Measurements from ENCODE around the gene KRTAP13-3.

The KRTAP13-3 gene, protein sequence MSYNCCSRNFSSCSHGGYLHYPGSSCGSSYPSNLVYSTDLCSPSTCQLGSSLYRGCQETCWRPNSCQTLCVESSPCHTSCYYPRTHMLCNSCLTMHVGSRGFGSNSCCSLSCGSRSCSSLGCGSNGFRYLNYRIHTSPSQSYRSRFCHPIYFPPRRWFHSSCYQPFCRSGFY

DNA sequence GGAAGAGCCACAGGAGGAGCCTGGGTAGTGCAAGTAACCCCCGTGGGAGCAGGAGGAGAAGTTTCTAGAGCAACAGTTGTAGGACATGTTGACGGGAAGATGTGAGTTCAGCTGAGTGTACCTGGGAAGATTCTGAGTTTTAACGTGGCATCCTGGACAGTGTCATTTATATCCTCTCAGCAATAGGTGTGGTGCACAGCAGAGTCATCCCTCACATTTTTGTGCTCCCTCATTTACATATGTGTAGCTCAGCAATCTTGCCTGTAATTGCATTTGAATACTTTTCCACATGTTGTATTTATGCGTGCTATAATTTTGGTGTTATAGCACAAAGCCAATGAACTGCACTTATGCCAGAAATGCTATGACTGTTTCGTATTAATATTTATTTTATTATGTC lies at the start of gene KRTAP13-3:
TSS of gene KRTAP13-3 (minus strand) at position 101 of the 400 bp plus-strand sequence. CDS start at position 87, 14 bp downstream.
- no peaks in the 10 kb centered on the region for H3K9me2 ChIP-seq (ENCODE audit: low read depth, low read length)
- H3K79me2 ChIP-seq (ENCODE audit: insufficient read depth, low read length), result no peaks in the 10 kb centered on the region
- H3K4me1 ChIP-seq (ENCODE audit: insufficient read depth, low read length, severe bottlenecking), result no peaks in the 10 kb centered on the region
- no peaks in the 10 kb centered on the region for H4K20me1 ChIP-seq (ENCODE audit: insufficient read depth, low read length)
- H3K9ac ChIP-seq (ENCODE audit: low read length), result no peak within 1 kb of the TSS
- no peak within 1 kb of the TSS for H3K4me3 ChIP-seq (ENCODE audit: low read depth, low read length, poor library complexity, severe bottlenecking)
- H3K4me2 ChIP-seq (ENCODE audit: low read length), result no peak within 1 kb of the TSS
- H3K27ac ChIP-seq (ENCODE audit: low read depth, low read length, poor library complexity, severe bottlenecking), result no peak within 1 kb of the TSS
- no peaks in the 10 kb centered on the region for H3K27me3 ChIP-seq (ENCODE audit: insufficient read depth, low read length)
- no peaks in the 10 kb centered on the region for H3F3A ChIP-seq (ENCODE audit: insufficient read depth, low read length)
- H3K36me3 ChIP-seq (ENCODE audit: insufficient read depth, low read length), result no peaks in the 10 kb centered on the region
- no peak within 1 kb of the TSS for H2AFZ ChIP-seq (ENCODE audit: low read length)
- no peak for TF ChIP-seq EZH2 (IDR thresholded peaks at IDR 0.05; ENCODE audit: borderline replicate concordance, low read length)
- TF ChIP-seq, protein P1, sequence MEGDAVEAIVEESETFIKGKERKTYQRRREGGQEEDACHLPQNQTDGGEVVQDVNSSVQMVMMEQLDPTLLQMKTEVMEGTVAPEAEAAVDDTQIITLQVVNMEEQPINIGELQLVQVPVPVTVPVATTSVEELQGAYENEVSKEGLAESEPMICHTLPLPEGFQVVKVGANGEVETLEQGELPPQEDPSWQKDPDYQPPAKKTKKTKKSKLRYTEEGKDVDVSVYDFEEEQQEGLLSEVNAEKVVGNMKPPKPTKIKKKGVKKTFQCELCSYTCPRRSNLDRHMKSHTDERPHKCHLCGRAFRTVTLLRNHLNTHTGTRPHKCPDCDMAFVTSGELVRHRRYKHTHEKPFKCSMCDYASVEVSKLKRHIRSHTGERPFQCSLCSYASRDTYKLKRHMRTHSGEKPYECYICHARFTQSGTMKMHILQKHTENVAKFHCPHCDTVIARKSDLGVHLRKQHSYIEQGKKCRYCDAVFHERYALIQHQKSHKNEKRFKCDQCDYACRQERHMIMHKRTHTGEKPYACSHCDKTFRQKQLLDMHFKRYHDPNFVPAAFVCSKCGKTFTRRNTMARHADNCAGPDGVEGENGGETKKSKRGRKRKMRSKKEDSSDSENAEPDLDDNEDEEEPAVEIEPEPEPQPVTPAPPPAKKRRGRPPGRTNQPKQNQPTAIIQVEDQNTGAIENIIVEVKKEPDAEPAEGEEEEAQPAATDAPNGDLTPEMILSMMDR (IDR thresholded peaks at IDR 0.05; ENCODE audit: low read length), result no peak
- no peaks in the 10 kb centered on the region for H3K9me3 ChIP-seq (ENCODE audit: low read length)

DNA sequence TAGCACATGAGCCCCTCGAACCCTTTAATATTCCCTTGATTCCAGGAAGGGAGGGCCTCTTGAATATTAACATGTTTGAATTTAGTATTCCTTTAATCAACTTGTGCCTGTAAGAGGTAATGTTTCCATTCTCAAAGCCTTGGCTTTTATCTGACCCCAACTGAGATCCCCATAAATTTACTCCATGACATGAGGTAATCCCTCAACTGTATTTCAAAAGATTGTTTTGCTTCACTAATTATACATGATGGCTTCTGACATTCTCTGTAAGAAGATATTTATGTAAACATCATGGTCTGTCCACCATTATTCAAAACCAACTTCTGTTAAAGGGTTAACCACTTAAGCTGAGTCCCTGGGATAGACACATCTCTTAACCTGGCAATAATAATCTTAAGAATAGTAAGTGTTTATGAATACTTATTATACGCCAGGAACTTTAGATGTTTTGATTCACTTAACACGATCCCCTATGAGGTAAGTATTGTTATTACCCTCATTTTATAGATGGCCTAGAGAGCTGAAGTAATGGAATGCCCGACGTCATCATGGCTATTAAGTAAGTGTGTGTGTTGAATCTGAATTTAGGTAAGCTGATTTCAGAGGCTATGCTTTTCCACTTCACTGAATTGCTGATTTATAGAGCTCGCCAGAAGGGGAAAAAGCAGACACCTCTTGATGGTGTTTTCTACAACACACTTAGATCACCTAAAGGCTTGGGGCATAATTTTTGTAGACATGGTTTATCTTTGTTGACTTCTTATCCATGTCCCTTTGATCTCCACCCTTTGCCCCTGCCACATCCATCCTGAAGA lies 43.4 kb upstream of the KRTAP13-3 start:
- H3K9me2 ChIP-seq (ENCODE audit: low read depth, low read length), result no peaks in the 10 kb centered on the region
- TF ChIP-seq, protein P1 (IDR thresholded peaks at IDR 0.05; ENCODE audit: low read length), result no peak
- TF ChIP-seq EZH2 (IDR thresholded peaks at IDR 0.05; ENCODE audit: borderline replicate concordance, low read length), result no peak
- no peaks in the 10 kb centered on the region for H3K36me3 ChIP-seq (ENCODE audit: insufficient read depth, low read length)
- H3K4me1 ChIP-seq (ENCODE audit: insufficient read depth, low read length, severe bottlenecking), result no peaks in the 10 kb centered on the region
- H3K27ac ChIP-seq (ENCODE audit: low read depth, low read length, poor library complexity, severe bottlenecking), result no peak overlapping the region
- H3K4me2 ChIP-seq (ENCODE audit: low read length), result no peak overlapping the region
- H3K79me2 ChIP-seq (ENCODE audit: insufficient read depth, low read length), result no peaks in the 10 kb centered on the region
- no peak overlapping the region for H2AFZ ChIP-seq (ENCODE audit: low read length)
- H3K27me3 ChIP-seq (ENCODE audit: insufficient read depth, low read length), result no peaks in the 10 kb centered on the region
- no peaks in the 10 kb centered on the region for H3F3A ChIP-seq (ENCODE audit: insufficient read depth, low read length)
- no peaks in the 10 kb centered on the region for H3K9me3 ChIP-seq (ENCODE audit: low read length)
- no peak overlapping the region for H3K4me3 ChIP-seq (ENCODE audit: low read depth, low read length, poor library complexity, severe bottlenecking)
- no peak overlapping the region for H3K9ac ChIP-seq (ENCODE audit: low read length)
- no peaks in the 10 kb centered on the region for H4K20me1 ChIP-seq (ENCODE audit: insufficient read depth, low read length)

DNA sequence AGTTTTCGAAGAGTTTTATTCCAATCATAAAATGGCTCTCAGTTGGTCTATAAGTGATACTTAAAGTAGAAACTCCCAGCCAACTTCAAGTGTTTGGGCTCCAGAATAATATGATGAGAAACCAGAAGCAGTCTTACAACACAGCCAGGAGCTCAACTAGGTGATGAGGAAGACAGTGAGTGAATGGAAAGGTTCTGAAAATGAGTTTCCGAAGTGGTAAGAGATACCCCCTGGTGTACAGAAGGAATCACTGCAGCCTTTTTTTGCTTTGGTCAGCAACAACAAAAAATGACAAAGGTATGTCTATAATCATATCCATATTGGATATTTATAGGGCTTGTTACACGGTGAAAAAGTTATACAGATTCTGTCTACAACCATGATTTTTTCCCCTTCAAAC lies 38.0 kb upstream of the KRTAP13-3 start:
- no peaks in the 10 kb centered on the region for H3F3A ChIP-seq (ENCODE audit: insufficient read depth, low read length)
- no peaks in the 10 kb centered on the region for H4K20me1 ChIP-seq (ENCODE audit: insufficient read depth, low read length)
- no peaks in the 10 kb centered on the region for H3K9me3 ChIP-seq (ENCODE audit: low read length)
- H3K4me2 ChIP-seq (ENCODE audit: low read length), result no peak overlapping the region
- no peak for TF ChIP-seq EZH2 (IDR thresholded peaks at IDR 0.05; ENCODE audit: borderline replicate concordance, low read length)
- TF ChIP-seq, protein P1 (IDR thresholded peaks at IDR 0.05; ENCODE audit: low read length), result peak; percentile 75
- H3K9me2 ChIP-seq (ENCODE audit: low read depth, low read length), result no peaks in the 10 kb centered on the region
- H3K36me3 ChIP-seq (ENCODE audit: insufficient read depth, low read length), result no peaks in the 10 kb centered on the region
- H3K9ac ChIP-seq (ENCODE audit: low read length), result no peak overlapping the region
- no peak overlapping the region for H3K4me3 ChIP-seq (ENCODE audit: low read depth, low read length, poor library complexity, severe bottlenecking)
- no peak overlapping the region for H3K27ac ChIP-seq (ENCODE audit: low read depth, low read length, poor library complexity, severe bottlenecking)
- H2AFZ ChIP-seq (ENCODE audit: low read length), result no peak overlapping the region
- no peaks in the 10 kb centered on the region for H3K27me3 ChIP-seq (ENCODE audit: insufficient read depth, low read length)
- no peaks in the 10 kb centered on the region for H3K4me1 ChIP-seq (ENCODE audit: insufficient read depth, low read length, severe bottlenecking)
- H3K79me2 ChIP-seq (ENCODE audit: insufficient read depth, low read length), result no peaks in the 10 kb centered on the region
